ENCODE measurements around the gene SOX5. TPM values are rescaled to one million over a fixed set of nuclear protein-coding genes. Genes with fewer than 3 reads are reported as not detected.
A peak's percentile ranks its signal among the peaks of the same experiment; 100 is the strongest.

The SOX5 gene
- total and polyA plus RNA-seq, 2 of the 8 experiments (the other 6 are each of a cell fraction or from before 2014, with no cell fraction given) = 2.2 to 2.6 TPM

DNA sequence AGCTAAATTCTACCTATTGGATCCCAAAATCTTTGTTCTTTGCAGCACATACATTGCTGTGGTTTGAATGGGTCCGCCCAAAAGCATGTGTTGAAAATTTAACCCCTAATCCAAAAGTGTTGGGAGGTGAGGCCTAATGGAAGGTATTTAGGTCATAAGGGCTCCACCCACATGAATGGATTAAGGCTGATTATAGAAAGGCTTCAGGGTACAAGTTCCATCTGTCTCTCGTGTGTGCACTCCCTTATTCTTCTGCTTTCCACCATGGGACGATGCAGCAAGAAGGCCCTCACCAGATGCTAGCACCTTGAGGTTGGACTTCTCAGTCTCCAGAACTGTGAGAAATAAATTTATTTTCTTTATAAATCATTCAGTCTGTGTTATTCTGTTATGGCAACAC lies 190.9 kb downstream of the SOX5 start:
- no peak overlapping the region for H3K56ac ChIP-seq (replicated peaks; ENCODE audit: insufficient read length, low read depth, low read length)
- H3K23ac ChIP-seq (ENCODE audit: insufficient read length) = no peak overlapping the region
- no peak overlapping the region; the same call in 1 of the 2 replicates for H2AK5ac ChIP-seq (ENCODE audit: low read depth, low read length)
- H3K4me2 ChIP-seq (ENCODE audit: insufficient read depth in 1 of 2, low read depth in 2 of 2, low read length in 2 of 2) = 0 out of 4 replicates have a peak overlapping the region, but pooled peaks of 1 of the 2 experiments have one; percentile 1
- peak overlapping the region; percentile 62; the same call in 1 of the 2 replicates for H2BK12ac ChIP-seq (ENCODE audit: low read depth, low read length)
- no peak overlapping the region for H4K8ac ChIP-seq (ENCODE audit: extremely low read depth, insufficient read depth, low read length)
- H3K36me3 ChIP-seq (ENCODE audit: control insufficient read depth in 2 of 4, insufficient read depth in 4 of 4, low read length in 3 of 4) = no peaks in the 10 kb centered on the region
- TF ChIP-seq GTF2F1 (IDR thresholded peaks at IDR 0.05; ENCODE audit: borderline replicate concordance, low read depth, low read length) = no peak
- no peak for TF ChIP-seq MAFK (IDR thresholded peaks at IDR 0.05; ENCODE audit: low read depth, low read length)
- TF ChIP-seq SRF (IDR thresholded peaks at IDR 0.05; ENCODE audit: low read depth, low read length) = no peak
- no peak for TF ChIP-seq BCL11A (IDR thresholded peaks at IDR 0.05; ENCODE audit: low read depth in 2 of 2, low read length in 2 of 2)
- no peak for TF ChIP-seq SP4 (IDR thresholded peaks at IDR 0.05; ENCODE audit: low read length)
- POLR2A ChIA-PET (ENCODE audit: partially characterized antibody) = interaction anchor here (0.7 kb wide), 2 partner anchors 37 to 145 kb away, joined by 3 read pairs; no protein-coding TSS in a partner anchor
- no peaks in the 10 kb centered on the region for H4K20me1 ChIP-seq (replicated peaks in 1 of 2; ENCODE audit: control insufficient read depth in 1 of 2, insufficient read depth in 2 of 2, low read length in 2 of 2)
- no peak overlapping the region for H3K18ac ChIP-seq (ENCODE audit: extremely low read depth, low read length)
- FAIRE-seq (no peak), DNase-seq (ENCODE audit: low read depth in 1 of 2, low spot score in 2 of 2) (no peak)
- no peaks in the 10 kb centered on the region; the same call in 1 of the 2 replicates for H3K23me2 ChIP-seq (ENCODE audit: low read depth, low read length)
- H3K79me2 ChIP-seq (ENCODE audit: control insufficient read depth in 1 of 2, insufficient read depth in 2 of 2, low read length in 2 of 2) = no peaks in the 10 kb centered on the region
- no peak overlapping the region for H3K9ac ChIP-seq (replicated peaks in 1 of 4; ENCODE audit: extremely low read depth in 1 of 4, low read depth in 3 of 4, low read length in 3 of 4)
- no peaks in the 10 kb centered on the region for H3K27me3 ChIP-seq (replicated peaks in 1 of 4; ENCODE audit: control insufficient read depth in 3 of 4, extremely low read depth in 1 of 4, insufficient read depth in 3 of 4, low read length in 3 of 4)
- H3K9me3 ChIP-seq (ENCODE audit: insufficient read depth in 2 of 2, low read depth in 1 of 2, low read length in 1 of 2) = no peaks in the 10 kb centered on the region
- no peak overlapping the region; the same call in 1 of the 2 replicates for H2BK5ac ChIP-seq (ENCODE audit: low read depth, low read length)
- CTCF ChIA-PET (ENCODE audit: partially characterized antibody) = no interaction called here
- no peak overlapping the region for H2AFZ ChIP-seq (ENCODE audit: low read length)
- 93% methylated on average over 3 of the region's 3 CpGs; no CpG with 5 or more reads in 1 of the 2 experiments for WGBS, 2 experiments (ENCODE audit: extremely low coverage in 1 of 2, insufficient coverage in 1 of 2, insufficient read length in 1 of 2, insufficient replicate concordance in 2 of 2, low coverage in 1 of 2, low lambda C conversion rate in 2 of 2, missing lambda C conversion rate in 1 of 2)
- no peak overlapping the region for H2BK15ac ChIP-seq (ENCODE audit: low read length)
- no peak overlapping the region for H3K14ac ChIP-seq (ENCODE audit: insufficient read length)
- H3K4ac ChIP-seq (replicated peaks; ENCODE audit: insufficient read length, low read depth, low read length) = no peak overlapping the region
- peak overlapping the region; percentile 54 for H4K5ac ChIP-seq (ENCODE audit: insufficient read length, low read depth, low read length)
- peaks cover 3 to 38% (median 12%) of the 10 kb centered on the region in 4 experiments; a peak in 6 of 7 replicates for H3K4me1 ChIP-seq (replicated peaks in 1 of 4; ENCODE audit: control insufficient read depth in 3 of 4, insufficient read depth in 4 of 4, low read length in 3 of 4)
- H2BK120ac ChIP-seq (replicated peaks; ENCODE audit: low read depth, low read length) = peak overlapping the region; percentile 10
- no peak overlapping the region for H3K4me3 ChIP-seq (ENCODE audit: extremely low read depth in 1 of 4, insufficient read depth in 2 of 4, low read depth in 3 of 4, low read length in 4 of 4)
- no peak overlapping the region for H4K91ac ChIP-seq (replicated peaks; ENCODE audit: insufficient read length, low read length)
- H3K79me1 ChIP-seq (ENCODE audit: low read depth, low read length) = no peaks in the 10 kb centered on the region
- no peak overlapping the region; the same call in 1 of the 2 replicates for H2BK20ac ChIP-seq (ENCODE audit: low read length)
- H3K27ac ChIP-seq (ENCODE audit: low read depth, low read length) = no peak overlapping the region
